NCI-H2107 treated with DMSO at 0.1 percent for 48 hours (cell line): ENCODE data around the gene MMP23B.
"Not testable (repeated sequence)": the region's sequence is repeated elsewhere in the genome, so short reads cannot be mapped to it uniquely, and the experiment has no call there.

Experiments used
- DNase-seq: peaks from one replicate; lab custom pipeline; 2025; ENCODE audit not compliant: unreplicated experiment; lab: John Stamatoyannopoulos, UW

Gene MMP23B

GRCh38 chr1:1629430-1630190 is 2.4 kb upstream of the MMP23B start:
- no peak for DNase-seq

GRCh38 chr1:1630191-1630964 is 1.6 kb upstream of the MMP23B start:
- peak; percentile 0 for DNase-seq

- no peak for DNase-seq
Observed at GRCh38 chr1:1630965-1631781, 800 bp upstream of the MMP23B start.

- DNase-seq, result not testable (repeated sequence)
Observed at GRCh38 chr1:1633409-1633808, 1.4 kb downstream of the MMP23B start.

- not testable (repeated sequence) for DNase-seq
Observed at GRCh38 chr1:1634613-1635012, 2.6 kb downstream of the MMP23B start.

GRCh38 chr1:1636621-1637478 is 4.9 kb downstream of the MMP23B start:
- not testable (repeated sequence) for DNase-seq

- not testable (repeated sequence) for DNase-seq
Observed at GRCh38 chr1:1637479-1637875, 5.5 kb downstream of the MMP23B start.

GRCh38 chr1:1638528-1638927 is 6.6 kb downstream of the MMP23B start:
- DNase-seq, result not testable (repeated sequence)

GRCh38 chr1:1639368-1639767 is 7.4 kb downstream of the MMP23B start:
- DNase-seq, result not testable (repeated sequence)

GRCh38 chr1:1640081-1640480 is 8.1 kb downstream of the MMP23B start:
- DNase-seq, result not testable (repeated sequence)

- DNase-seq, result not testable (repeated sequence)
Observed at GRCh38 chr1:1640711-1641461, 8.9 kb downstream of the MMP23B start.

GRCh38 chr1:1646326-1646725 is 14.4 kb downstream of the MMP23B start:
- DNase-seq, result not testable (repeated sequence)

- DNase-seq, result not testable (repeated sequence)
Observed at GRCh38 chr1:1647567-1648241, 15.7 kb downstream of the MMP23B start.

- DNase-seq, result not testable (repeated sequence)
Observed at GRCh38 chr1:1648265-1648664, 16.3 kb downstream of the MMP23B start.

- peak; percentile 36 for DNase-seq
Observed at GRCh38 chr1:1658583-1659549, 26.9 kb downstream of the MMP23B start, which contains the start of gene CDK11B. CDK11B (minus strand) TSS chr1:1659004; CDS start chr1:1657485, 1,519 bp downstream.

GRCh38 chr1:1662392-1662791 is 30.4 kb downstream of the MMP23B start:
- DNase-seq, result not testable (repeated sequence)

GRCh38 chr1:1662830-1663560 is 31.0 kb downstream of the MMP23B start:
- not testable (repeated sequence) for DNase-seq
